Gastroesophageal sphincter (tissue), 3 donors: ENCODE measurements around the gene ETS1.

Source experiments
- EP300 ChIP-seq: sonication (generic); formaldehyde crosslinking; IDR thresholded peaks from one replicate; pipeline ENCODE4 v1.6.1; 2017; ENCODE audit warnings: antibody characterized with exemption, mild to moderate bottlenecking
- POLR2A ChIP-seq, 2 donors: fragments of 450-650 bp; IDR thresholded peaks; one replicate each; pipeline ENCODE4 v1.6.1; 2017; ENCODE audit warnings: antibody characterized with exemption in 2 of 2, mild to moderate bottlenecking in 2 of 2, moderate library complexity in 1 of 2
- POLR2AphosphoS5 ChIP-seq: sonication (generic); formaldehyde crosslinking; IDR thresholded peaks from one replicate; pipeline ENCODE4 v1.6.1; 2017; ENCODE audit warnings: antibody characterized with exemption
- TF ChIP-seq, protein P1 (sequence below), 4 experiments: fragments of 200-600 bp in 2 of 4; fragments of 450-650 bp in 2 of 4; sonication (generic) in 1 of 4; IDR thresholded peaks; one replicate each; pipeline ENCODE4 v1.5.1; 2017 to 2019; ENCODE audit warnings: antibody characterized with exemption in 4 of 4, mild to moderate bottlenecking in 2 of 4, moderate library complexity in 2 of 4

DNA sequence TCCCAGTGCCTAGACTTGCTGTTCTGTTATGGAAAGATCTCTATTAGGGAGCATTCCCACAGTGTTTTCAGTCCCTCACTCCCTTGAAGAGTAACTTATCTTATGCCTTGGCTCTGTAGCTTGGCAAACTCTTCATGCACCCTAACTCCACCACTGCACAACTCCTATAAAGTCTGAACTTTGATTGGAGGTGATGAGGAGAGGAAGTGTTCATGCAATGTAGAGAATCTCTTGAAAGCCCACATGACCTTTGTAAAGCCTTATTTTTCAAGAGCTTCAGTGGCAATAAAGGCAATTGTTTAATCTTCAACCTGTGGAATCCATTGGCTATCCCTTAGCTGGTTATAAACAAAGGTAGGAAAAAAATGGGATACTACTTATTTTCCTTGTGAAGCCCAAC is 176.2 kb downstream of the ETS1 start:
- TF ChIP-seq, protein P1, sequence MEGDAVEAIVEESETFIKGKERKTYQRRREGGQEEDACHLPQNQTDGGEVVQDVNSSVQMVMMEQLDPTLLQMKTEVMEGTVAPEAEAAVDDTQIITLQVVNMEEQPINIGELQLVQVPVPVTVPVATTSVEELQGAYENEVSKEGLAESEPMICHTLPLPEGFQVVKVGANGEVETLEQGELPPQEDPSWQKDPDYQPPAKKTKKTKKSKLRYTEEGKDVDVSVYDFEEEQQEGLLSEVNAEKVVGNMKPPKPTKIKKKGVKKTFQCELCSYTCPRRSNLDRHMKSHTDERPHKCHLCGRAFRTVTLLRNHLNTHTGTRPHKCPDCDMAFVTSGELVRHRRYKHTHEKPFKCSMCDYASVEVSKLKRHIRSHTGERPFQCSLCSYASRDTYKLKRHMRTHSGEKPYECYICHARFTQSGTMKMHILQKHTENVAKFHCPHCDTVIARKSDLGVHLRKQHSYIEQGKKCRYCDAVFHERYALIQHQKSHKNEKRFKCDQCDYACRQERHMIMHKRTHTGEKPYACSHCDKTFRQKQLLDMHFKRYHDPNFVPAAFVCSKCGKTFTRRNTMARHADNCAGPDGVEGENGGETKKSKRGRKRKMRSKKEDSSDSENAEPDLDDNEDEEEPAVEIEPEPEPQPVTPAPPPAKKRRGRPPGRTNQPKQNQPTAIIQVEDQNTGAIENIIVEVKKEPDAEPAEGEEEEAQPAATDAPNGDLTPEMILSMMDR (IDR thresholded peaks at IDR 0.05), result no peak
- no peak for TF ChIP-seq POLR2A (IDR thresholded peaks at IDR 0.05)
- no peak for TF ChIP-seq EP300
- TF ChIP-seq POLR2AphosphoS5, result no peak
